Activated T-cell treated with anti-CD3 and anti-CD28 coated beads, Interleukin-2, amount 50 U/mL, for 24 hours (primary cell): ENCODE measurements around the gene IER2.
A peak's percentile ranks its signal among the peaks of the same experiment; 100 is the strongest.
"Not testable (repeated sequence)": the region's sequence is repeated elsewhere in the genome, so short reads cannot be mapped to it uniquely, and the experiment has no call there.

Source experiments
- DNase-seq: peaks from one replicate; pipeline ENCODE4 v3.0.0-alpha.2; 2020
- H3K27ac Mint-ChIP-seq: 2 replicates; pipeline ENCODE4 v1.8.0; 2020; ENCODE audit warnings: mild to moderate bottlenecking, mixed read lengths
- H3K27me3 Mint-ChIP-seq: 2 replicates; pipeline ENCODE4 v1.8.0; 2020; ENCODE audit warnings: mixed read lengths
- H3K36me3 Mint-ChIP-seq: 2 replicates; pipeline ENCODE4 v1.8.0; 2020; ENCODE audit warnings: low read depth, mixed read lengths
- H3K4me1 Mint-ChIP-seq: 2 replicates; pipeline ENCODE4 v1.8.0; 2020; ENCODE audit warnings: low read depth, mixed read lengths
- H3K4me3 Mint-ChIP-seq: 2 replicates; pipeline ENCODE4 v1.8.0; 2020; ENCODE audit warnings: mild to moderate bottlenecking, moderate library complexity, mixed read lengths
- H3K9me3 Mint-ChIP-seq: 2 replicates; pipeline ENCODE4 v1.8.0; 2020; ENCODE audit warnings: mixed read lengths

IER2 gene

DNA sequence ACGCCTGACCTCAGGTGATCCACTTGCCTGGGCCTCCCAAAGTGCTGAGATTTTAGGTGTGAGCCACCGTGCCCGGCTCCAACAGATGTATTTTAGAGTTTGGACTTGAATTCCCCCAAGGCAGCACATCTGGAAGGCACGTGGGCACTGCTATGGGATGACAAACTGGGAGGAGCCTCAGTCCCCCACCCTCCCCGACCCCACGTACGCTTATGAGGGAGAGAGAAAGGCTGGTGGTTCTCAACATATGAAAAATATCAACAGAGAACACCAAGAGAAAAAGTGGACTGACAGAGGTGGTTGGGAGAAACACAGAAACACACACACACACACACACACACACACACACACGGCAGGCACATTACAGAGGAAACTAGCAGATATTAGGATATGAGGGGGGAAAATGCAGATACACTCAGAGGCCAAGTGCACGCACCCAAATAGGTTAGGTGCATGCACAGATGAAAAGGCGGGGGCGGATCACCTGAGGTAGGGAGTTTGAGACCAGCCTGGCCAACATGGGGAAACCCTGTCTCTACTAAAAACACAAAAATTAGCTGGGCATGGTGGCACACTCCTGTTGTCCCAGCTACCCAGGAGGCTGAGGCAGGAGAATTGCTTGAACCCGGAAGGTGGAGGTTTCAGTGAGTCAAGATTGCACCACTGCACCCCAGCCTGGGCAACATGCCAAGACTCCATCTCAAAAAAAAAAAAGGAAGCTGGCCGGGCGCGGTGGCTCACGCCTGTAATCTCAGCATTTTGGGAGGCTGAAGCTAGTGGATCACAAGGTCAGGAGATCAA is 3.2 kb upstream of the IER2 start:
- Mint-ChIP-seq H3K27me3 (no peaks in the 10 kb centered on the region), H3K4me1 (peaks cover 22% of the 10 kb centered on the region), H3K9me3 (no peaks in the 10 kb centered on the region), H3K36me3 (peaks cover 54% of the 10 kb centered on the region), H3K4me3 (peak overlapping the region; percentile 4), H3K27ac (no peak overlapping the region)
- DNase-seq, result no peak

DNA sequence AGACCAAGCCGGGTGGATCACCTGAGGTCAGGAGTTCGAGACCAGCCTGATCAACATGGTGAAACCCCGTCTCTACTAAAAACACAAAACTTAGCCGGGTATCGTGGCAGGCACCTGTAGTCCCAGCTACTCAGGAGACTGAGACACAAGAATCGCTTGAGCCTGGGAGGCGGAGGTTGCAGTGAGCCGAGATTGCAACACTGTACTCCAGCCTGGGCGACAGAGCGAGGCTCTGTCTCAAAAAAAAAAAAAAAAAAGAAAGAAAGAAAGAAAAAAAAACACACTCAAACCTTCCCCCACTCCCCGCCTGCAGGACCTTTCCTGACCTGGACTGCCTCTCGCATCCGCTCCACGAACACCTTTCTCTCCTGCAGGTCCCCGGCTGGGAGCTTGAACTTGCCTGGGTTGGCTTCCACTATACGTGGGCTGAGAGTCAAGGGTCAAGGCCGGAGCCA is 1.0 kb upstream of the IER2 start:
- Mint-ChIP-seq H3K4me1 (peaks cover 23% of the 10 kb centered on the region), H3K4me3 (peak overlapping the region; percentile 99), H3K36me3 (peaks cover 59% of the 10 kb centered on the region), H3K27ac (peak overlapping the region; percentile 81)
- DNase-seq, H3K27me3 Mint-ChIP-seq, H3K9me3 Mint-ChIP-seq: not testable (repeated sequence)

DNA sequence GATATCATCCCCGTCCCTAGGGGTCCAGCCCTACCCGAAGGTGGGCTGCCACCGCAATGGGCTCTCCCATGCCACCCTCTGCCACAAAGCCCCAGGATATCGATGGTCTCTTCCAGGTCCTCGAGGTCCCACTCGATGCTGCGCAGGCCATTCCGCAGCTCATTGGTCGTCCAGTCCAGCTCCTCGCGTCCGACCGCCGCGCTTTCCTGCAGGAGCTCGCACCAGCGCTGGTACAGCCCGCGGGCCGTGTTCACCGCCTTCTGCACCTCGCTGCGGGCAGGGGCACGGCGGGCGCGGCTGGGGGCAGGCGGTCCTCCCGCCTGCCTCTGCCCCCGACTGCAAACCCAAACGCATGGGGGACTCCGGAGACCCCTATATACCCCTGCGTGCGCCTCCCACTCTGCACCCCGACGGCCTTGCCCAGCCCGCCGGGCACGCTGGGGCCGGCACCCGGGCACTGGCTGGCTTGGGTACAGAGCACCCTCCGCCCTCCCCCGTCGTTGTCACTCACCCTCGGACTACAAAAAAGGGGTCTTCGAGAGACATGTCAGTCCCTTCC is 504 bp upstream of the IER2 start:
- Mint-ChIP-seq H3K27me3 (no peaks in the 10 kb centered on the region), H3K9me3 (no peaks in the 10 kb centered on the region), H3K4me3 (peak overlapping the region; percentile 99), H3K4me1 (peaks cover 23% of the 10 kb centered on the region), H3K36me3 (peaks cover 59% of the 10 kb centered on the region), H3K27ac (peak overlapping the region; percentile 99)
- no peak for DNase-seq

DNA sequence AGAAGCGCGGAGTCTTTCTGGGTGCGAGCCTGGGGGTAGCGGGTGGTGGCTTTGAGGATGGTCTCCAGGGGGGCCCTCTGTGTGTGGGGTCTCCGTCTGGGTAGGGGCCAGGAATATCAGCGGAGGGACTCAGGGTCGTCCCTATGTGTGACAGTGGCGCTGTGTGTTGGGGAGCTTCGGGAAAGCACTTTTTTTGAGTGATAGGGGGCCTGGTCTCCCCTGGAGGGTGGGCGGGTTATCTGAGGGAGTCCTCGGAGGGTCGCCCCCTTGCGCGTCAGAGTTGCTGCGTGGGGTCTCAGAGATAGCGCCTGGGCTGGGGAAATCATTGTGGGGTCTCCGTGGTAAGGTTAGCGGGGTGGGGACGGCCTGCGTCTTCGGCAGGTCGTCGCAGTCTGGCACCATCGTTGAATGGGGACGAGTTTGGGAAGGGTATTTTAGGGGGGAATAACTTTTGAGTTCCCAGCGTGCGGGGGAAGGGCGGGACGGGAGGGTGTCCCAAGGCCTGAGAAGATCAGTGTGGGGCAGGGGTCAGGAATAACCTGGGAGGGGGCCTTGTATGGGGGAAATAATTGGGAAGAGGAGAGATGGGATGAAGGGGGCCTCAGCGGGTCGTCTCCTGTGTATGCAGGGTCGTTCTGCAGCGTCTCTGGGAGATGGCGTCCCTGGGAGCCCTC is 857 bp downstream of the IER2 start:
- Mint-ChIP-seq H3K9me3 (no peaks in the 10 kb centered on the region), H3K27me3 (no peaks in the 10 kb centered on the region), H3K4me1 (peaks cover 29% of the 10 kb centered on the region), H3K27ac (peak overlapping the region; percentile 99), H3K36me3 (peaks cover 61% of the 10 kb centered on the region), H3K4me3 (peak overlapping the region; percentile 99)
- peak; percentile 65 for DNase-seq

DNA sequence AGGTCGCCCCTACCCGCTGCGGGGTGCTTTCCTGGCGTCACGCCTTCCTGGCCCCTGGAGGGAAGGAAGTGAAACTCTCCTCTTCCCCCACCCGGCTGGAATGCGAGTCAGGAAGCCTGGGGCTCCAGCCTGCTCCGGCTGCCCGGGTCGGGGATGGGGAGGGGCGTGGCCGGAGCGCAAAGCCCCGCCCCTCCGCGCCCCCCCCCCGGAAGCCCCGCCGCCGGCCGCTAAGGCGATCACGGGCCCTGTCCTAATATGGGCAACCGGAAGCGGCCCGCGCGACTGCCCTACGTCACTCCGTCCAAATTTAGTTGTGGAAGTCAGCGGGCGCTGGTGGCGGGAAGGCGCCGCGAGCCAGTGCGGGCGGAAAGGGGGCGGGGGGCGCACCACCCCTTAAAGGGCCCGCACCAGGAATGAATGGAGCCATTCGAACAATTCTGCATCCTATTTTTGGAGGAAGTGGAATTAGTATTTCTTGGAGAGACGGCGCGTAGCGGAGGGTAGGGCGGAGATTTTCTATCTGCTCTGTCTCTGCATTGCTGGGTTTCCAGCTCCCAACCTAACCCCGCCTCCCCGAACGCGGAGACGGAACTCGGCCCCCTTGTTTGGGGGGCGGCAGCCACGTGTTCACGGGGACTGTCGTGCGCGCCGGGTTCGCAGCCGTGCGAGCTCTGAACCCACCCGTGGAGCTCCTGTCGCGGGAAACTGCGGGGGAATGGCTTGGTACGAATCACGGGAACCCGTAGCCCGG is 1.6 kb downstream of the IER2 start:
- Mint-ChIP-seq H3K4me3 (peak overlapping the region; percentile 99), H3K9me3 (no peaks in the 10 kb centered on the region), H3K27me3 (no peaks in the 10 kb centered on the region), H3K4me1 (peaks cover 34% of the 10 kb centered on the region), H3K27ac (peak overlapping the region; percentile 99), H3K36me3 (peaks cover 58% of the 10 kb centered on the region)
- DNase-seq, result peak; percentile 96

GRCh38 chr19:13152356-13152973 is 2.3 kb downstream of the IER2 start:
- H3K4me1 Mint-ChIP-seq, result peaks cover 36% of the 10 kb centered on the region
- H3K36me3 Mint-ChIP-seq, result peaks cover 54% of the 10 kb centered on the region
- no peaks in the 10 kb centered on the region for H3K9me3 Mint-ChIP-seq
- H3K4me3 Mint-ChIP-seq, result peak overlapping the region; percentile 99
- peak overlapping the region; percentile 99 for H3K27ac Mint-ChIP-seq
- no peaks in the 10 kb centered on the region for H3K27me3 Mint-ChIP-seq
- DNase-seq, result no peak

DNA sequence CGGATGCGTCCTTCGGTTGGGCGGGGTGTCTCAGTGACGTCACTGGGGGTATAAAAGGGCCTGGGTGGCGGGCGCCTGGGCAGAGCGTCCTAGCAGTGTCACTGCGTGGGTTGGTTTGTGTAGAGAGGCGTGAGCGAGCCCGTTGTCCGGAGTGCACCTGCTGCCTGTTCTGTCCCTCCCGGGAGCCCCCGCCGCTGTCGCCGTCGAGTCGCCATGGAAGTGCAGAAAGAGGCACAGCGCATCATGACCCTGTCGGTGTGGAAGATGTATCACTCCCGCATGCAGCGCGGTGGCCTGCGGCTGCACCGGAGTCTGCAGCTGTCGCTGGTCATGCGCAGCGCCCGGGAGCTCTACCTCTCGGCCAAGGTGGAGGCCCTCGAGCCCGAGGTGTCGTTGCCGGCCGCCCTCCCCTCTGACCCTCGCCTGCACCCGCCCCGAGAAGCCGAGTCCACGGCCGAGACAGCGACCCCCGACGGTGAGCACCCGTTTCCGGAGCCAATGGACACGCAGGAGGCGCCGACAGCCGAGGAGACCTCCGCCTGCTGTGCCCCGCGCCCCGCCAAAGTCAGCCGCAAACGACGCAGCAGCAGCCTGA is 2.9 kb downstream of the IER2 start:
- Mint-ChIP-seq H3K4me1 (peaks cover 40% of the 10 kb centered on the region), H3K4me3 (peak overlapping the region; percentile 99), H3K27ac (peak overlapping the region; percentile 99), H3K27me3 (no peaks in the 10 kb centered on the region), H3K36me3 (peaks cover 54% of the 10 kb centered on the region), H3K9me3 (no peaks in the 10 kb centered on the region)
- DNase-seq, result peak; percentile 98

- DNase-seq, result no peak
These were observed 3.5 kb downstream of the IER2 start for GRCh38 chr19:13153569-13154240.

DNA sequence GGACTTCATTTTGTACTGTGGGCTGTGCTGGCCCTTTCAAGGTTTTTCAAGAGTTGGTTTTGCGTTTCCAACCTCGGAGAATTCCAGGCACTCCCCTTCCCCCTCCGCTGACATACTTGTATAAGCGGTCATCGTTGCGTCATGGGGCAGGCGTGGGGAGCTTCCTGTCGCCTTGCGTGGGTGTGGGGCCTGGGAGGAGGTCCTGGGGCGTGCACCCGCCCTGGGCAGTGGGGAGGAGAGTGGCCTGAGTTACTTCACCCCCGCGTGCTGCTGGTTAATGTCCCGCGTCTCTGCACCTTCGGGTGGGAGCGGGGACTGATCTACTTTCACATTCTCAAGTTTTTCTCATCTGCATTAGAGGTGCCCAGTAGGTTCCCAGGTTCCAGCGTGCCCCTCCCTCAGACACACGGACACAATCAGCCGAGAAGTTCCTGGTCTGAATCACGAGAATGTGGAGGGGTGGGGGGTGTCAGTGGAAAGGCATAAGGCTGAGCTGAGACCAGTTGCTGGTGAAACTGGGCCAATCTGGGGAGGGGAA is 4.1 kb downstream of the IER2 start:
- H3K4me1 Mint-ChIP-seq, result peaks cover 37% of the 10 kb centered on the region
- H3K27ac Mint-ChIP-seq, result peak overlapping the region; percentile 99
- peak overlapping the region; percentile 99 for H3K4me3 Mint-ChIP-seq
- DNase-seq, result peak; percentile 79
- no peaks in the 10 kb centered on the region for H3K27me3 Mint-ChIP-seq
- H3K36me3 Mint-ChIP-seq, result peaks cover 48% of the 10 kb centered on the region
- no peaks in the 10 kb centered on the region for H3K9me3 Mint-ChIP-seq

More at GRCh38 chr19:13153569-13154240, 3.5 kb downstream of the IER2 start:
- no peaks in the 10 kb centered on the region for H3K27me3 Mint-ChIP-seq
- H3K36me3 Mint-ChIP-seq, result peaks cover 51% of the 10 kb centered on the region
- H3K4me3 Mint-ChIP-seq, result peak overlapping the region; percentile 99
- H3K27ac Mint-ChIP-seq, result peak overlapping the region; percentile 99
- peaks cover 43% of the 10 kb centered on the region for H3K4me1 Mint-ChIP-seq
- H3K9me3 Mint-ChIP-seq, result no peaks in the 10 kb centered on the region

DNA sequence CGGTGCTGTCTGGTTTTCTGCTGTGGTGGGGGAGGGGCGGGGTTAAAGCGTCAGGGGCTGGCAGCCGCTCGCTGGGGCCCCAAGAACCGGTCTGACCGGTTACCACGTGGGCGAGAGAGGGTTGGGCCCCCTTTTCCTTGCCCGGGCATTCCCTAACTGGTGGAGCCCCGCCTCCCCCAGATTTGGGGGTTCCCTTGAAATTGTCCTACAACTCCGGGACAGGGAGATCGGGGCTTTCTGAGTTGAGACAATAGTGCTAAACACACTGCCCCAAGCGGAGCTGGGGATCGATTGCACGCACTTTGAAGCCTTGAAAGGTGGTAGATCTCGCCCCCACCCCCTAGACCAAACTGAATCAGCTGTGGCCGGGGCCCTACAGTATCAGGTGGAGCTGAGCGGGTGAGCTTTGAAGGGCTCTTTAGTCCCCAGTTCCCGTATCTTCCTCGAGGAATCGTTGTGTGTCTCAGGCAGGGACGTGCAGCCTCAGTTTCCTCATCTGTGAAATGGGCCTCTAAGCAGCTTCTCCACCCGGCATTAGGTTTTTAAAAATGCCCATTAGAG is 4.8 kb downstream of the IER2 start:
- Mint-ChIP-seq H3K36me3 (peaks cover 45% of the 10 kb centered on the region), H3K9me3 (no peaks in the 10 kb centered on the region), H3K4me3 (peak overlapping the region; percentile 99), H3K27me3 (no peaks in the 10 kb centered on the region), H3K27ac (peak overlapping the region; percentile 99), H3K4me1 (peaks cover 36% of the 10 kb centered on the region)
- peak; percentile 85 for DNase-seq

GRCh38 chr19:13155472-13156359 is 5.5 kb downstream of the IER2 start:
- DNase-seq, result peak; percentile 79
- Mint-ChIP-seq H3K4me1 (peaks cover 41% of the 10 kb centered on the region), H3K9me3 (no peaks in the 10 kb centered on the region), H3K4me3 (peak overlapping the region; percentile 99), H3K36me3 (peaks cover 40% of the 10 kb centered on the region), H3K27me3 (no peaks in the 10 kb centered on the region), H3K27ac (peak overlapping the region; percentile 99)

DNA sequence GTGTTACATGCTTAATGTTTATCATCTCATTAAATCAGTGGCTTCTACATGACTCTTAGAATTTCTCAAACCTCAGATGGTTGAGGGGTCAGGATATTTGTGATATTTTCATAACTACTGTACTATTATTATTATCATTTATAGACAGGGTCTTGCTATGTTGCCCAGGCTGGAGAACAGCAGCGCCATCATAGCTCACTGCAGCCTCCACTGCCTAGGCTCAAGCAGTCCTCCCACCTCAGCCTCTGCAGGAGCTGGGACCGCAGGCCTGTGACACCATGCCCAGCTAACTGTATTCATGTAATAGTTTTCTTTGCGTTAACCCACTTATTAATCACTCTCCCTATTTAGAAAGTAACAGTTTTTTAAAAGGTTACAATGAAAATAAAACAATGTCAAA is 9.5 kb downstream of the IER2 start:
- H3K27ac Mint-ChIP-seq, result peak overlapping the region; percentile 52
- no peak for DNase-seq
- H3K36me3 Mint-ChIP-seq, result peaks cover 9% of the 10 kb centered on the region
- no peaks in the 10 kb centered on the region for H3K27me3 Mint-ChIP-seq
- H3K9me3 Mint-ChIP-seq, result no peaks in the 10 kb centered on the region
- peaks cover 67% of the 10 kb centered on the region for H3K4me1 Mint-ChIP-seq
- H3K4me3 Mint-ChIP-seq, result no peak overlapping the region
